LHCN-M2 (cell line): ENCODE measurements around the gene INPP4B. TPM values are rescaled to one million over a fixed set of nuclear protein-coding genes. Genes with fewer than 3 reads are reported as not detected.
"Not testable (repeated sequence)": the region's sequence is repeated elsewhere in the genome, so short reads cannot be mapped to it uniquely, and the experiment has no call there.

Source experiments
- DNase-seq: peaks from one replicate; pipeline ENCODE4 v3.0.0-alpha.2; 2012; ENCODE audit warnings: low read depth
- total RNA-seq: library from RNA; depleted of rRNA; stranded (reverse); fragments of >200 nt; gene quantifications from 2 replicates; pipeline ENCODE4 v1.2.3, GENCODE V29; 2014

INPP4B gene
- total RNA-seq, 1 experiment from 2014 or later: 23.0 TPM

GRCh38 chr4:142092941-142093340, 753.2 kb downstream of the INPP4B start:
- DNase-seq: no peak

GRCh38 chr4:142091691-142092182, 754.4 kb downstream of the INPP4B start:
- peak; percentile 77 for DNase-seq

- peak; percentile 89 for DNase-seq
Measured at GRCh38 chr4:142091085-142091513, 755.0 kb downstream of the INPP4B start.

- peak; percentile 35 for DNase-seq
Measured at GRCh38 chr4:142088906-142089305, 757.2 kb downstream of the INPP4B start.

GRCh38 chr4:142085513-142086292, 760.4 kb downstream of the INPP4B start:
- DNase-seq: no peak

GRCh38 chr4:142083264-142083663, 762.8 kb downstream of the INPP4B start:
- no peak for DNase-seq

- DNase-seq: no peak
Measured at GRCh38 chr4:142081025-142081424, 765.1 kb downstream of the INPP4B start.

- DNase-seq: no peak
Measured at GRCh38 chr4:142079959-142080358, 766.1 kb downstream of the INPP4B start.

- DNase-seq: no peak
Measured at GRCh38 chr4:142077048-142077447, 769.1 kb downstream of the INPP4B start.

- not testable (repeated sequence) for DNase-seq
Measured at GRCh38 chr4:142068304-142068703, 777.8 kb downstream of the INPP4B start.

GRCh38 chr4:142066562-142066961, 779.5 kb downstream of the INPP4B start:
- not testable (repeated sequence) for DNase-seq

- no peak for DNase-seq
Measured at GRCh38 chr4:142065086-142065647, 780.9 kb downstream of the INPP4B start.

- no peak for DNase-seq
Measured at GRCh38 chr4:142064181-142064580, 781.9 kb downstream of the INPP4B start.

- DNase-seq: no peak
Measured at GRCh38 chr4:142045996-142046395, 800.1 kb downstream of the INPP4B start.

- DNase-seq: peak; percentile 56
Measured at GRCh38 chr4:142044271-142044670, 801.8 kb downstream of the INPP4B start.

GRCh38 chr4:142043509-142043908, 802.6 kb downstream of the INPP4B start:
- peak; percentile 58 for DNase-seq

- DNase-seq: no peak
Measured at GRCh38 chr4:142041788-142042187, 804.3 kb downstream of the INPP4B start.

GRCh38 chr4:142040043-142040442, 806.1 kb downstream of the INPP4B start:
- no peak for DNase-seq

GRCh38 chr4:142036795-142037583, 809.1 kb downstream of the INPP4B start:
- DNase-seq: peak; percentile 66

GRCh38 chr4:142035566-142035965, 810.5 kb downstream of the INPP4B start:
- no peak for DNase-seq

GRCh38 chr4:142034101-142034500, 812.0 kb downstream of the INPP4B start:
- no peak for DNase-seq

- DNase-seq: no peak
Measured at GRCh38 chr4:142030010-142030409, 816.1 kb downstream of the INPP4B start.
